Raji (cell line): ENCODE measurements around the gene ZDHHC11B.
"Not testable (repeated sequence)": the region's sequence is repeated elsewhere in the genome, so short reads cannot be mapped to it uniquely, and the experiment has no call there.

ENCODE experiments used
- POLR2A ChIP-seq: IDR thresholded peaks from 2 replicates; pipeline ENCODE4 v1.6.1; 2011; ENCODE audit warnings: low read depth, low read length, control low read depth; ENCODE audit not compliant: insufficient read depth

Gene ZDHHC11B

GRCh38 chr5:784428-785177 lies at the start of gene ZDHHC11B:
Gene ZDHHC11B (minus strand): TSS chr5:784729. CDS start chr5:766919, 17,810 bp downstream.
- not testable (repeated sequence) for TF ChIP-seq POLR2A

- no peak for TF ChIP-seq POLR2A
These were observed 37.0 kb upstream of the ZDHHC11B start for GRCh38 chr5:821504-821903.

DNA sequence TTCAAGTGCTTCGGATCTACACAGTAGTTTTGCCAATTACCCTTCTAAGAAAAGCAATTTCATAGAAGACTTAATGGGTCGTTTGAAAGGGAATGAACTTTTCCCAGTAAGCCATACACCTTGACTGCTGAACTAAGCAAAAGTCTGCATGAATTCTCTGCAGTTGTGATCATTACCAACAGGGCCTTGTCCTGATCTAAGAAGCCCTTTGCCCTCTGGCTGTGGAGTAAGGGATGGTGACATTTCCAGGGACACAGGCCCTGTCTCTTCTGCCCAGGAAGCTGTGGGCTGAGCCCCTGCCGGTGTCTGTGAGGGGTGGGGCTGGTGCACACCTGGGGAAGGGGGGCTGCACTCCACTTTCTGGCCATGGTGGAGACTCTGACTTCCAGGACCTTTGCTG lies 35.7 kb upstream of the ZDHHC11B start:
- TF ChIP-seq POLR2A: no peak

- TF ChIP-seq POLR2A: no peak
These were observed 34.5 kb upstream of the ZDHHC11B start for GRCh38 chr5:819078-819477.

- no peak for TF ChIP-seq POLR2A
These were observed 31.6 kb upstream of the ZDHHC11B start for GRCh38 chr5:816176-816575.

DNA sequence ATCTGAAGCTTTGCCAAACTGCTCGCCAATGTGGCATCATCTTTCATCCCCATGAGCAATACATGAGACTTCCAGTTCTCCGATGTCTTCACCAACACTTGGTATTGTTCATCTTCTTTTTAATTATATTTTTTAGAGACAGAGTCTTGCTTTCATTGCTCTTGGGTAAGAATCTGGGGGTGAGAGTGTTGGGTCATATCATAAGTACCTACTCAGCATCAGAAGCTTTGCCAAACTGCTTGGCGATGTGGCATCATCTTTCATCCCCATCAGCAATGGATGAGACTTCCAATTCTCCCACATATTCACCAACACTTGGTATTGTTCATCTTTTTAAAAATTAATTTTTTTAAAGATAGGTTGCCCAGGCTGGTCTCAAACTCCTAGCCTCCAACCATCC lies 30.9 kb upstream of the ZDHHC11B start:
- no peak for TF ChIP-seq POLR2A

DNA sequence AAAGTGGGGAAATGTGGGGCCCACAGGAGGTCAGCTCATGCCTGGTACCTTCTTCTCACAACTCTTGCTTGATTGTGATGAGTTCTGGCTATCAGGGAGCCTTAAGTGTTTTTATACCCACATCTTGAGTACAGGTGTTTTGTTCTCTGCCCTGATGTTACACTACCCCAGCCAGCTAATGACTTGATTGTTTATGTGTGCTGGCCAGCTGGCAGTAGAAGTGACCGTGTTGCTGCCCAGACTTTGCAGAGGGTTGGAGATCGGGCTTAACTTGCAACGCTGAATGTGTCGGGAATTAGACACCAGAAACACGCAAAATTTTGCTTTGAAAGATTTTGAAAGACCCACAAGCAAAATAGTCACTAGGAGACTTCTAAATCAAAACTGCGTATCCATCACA lies 16.9 kb upstream of the ZDHHC11B start:
- no peak for TF ChIP-seq POLR2A

DNA sequence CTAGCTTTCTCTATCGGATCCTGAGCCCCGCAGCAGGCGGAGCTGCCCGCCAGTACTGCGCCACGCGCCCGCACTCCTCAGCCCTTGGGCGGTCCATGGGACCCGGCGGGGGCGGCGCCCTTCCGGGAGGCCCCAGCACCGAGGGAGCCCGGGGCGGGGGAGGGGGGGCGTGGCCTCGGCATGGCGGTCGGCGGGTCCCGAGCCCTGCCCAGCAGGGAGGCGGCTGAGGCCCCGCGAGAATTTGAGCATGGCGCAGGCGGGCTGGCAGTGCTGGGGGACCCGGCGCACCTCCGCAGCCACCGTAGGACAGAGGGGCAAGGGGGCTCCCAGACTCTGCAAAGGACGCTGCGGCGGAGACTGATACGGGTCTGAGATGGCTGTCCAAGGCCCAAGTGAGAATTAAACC lies 6.8 kb downstream of the ZDHHC11B start:
- no peak for TF ChIP-seq POLR2A

DNA sequence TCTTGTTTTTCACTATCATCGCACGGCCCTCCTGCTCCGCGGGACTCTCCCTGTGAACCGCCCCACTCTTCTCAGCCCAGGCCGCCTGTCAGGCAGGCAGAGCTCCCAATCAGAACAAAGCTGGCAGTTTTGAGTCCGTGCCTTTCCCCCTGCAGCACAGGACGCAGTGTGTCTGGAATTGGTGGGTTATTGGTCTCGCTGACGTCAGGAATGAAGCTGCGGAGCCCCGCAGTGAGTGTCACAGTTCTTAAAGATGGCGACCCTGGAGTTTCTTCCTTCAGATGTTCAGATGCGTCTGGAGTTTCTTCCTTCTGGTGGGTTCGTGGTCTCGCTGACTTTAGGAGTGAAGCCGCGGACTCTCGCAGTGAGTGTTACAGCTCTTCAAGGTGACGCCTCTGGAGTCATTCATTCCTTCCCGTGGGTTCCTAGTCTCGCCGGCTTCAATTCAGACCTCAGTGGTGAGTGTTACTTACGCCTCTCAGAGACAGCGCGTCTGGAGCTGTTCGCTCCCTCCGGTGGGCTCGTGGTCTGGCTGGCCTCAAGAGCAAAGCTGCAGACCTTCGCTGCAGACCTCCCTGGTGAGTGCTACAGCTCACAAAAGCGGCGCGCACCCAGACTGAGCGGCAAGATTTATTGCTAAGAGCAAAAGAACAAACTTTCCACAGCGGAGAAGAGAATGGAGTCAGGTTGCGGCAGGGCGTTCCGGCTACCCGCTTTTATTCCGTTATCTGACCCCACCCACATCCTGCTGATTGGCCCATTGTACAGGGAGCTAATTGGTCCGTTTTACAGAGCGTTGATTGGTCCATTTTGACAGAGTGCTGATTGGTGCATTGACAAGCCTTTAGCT lies 7.4 kb downstream of the ZDHHC11B start:
- TF ChIP-seq POLR2A: no peak

DNA sequence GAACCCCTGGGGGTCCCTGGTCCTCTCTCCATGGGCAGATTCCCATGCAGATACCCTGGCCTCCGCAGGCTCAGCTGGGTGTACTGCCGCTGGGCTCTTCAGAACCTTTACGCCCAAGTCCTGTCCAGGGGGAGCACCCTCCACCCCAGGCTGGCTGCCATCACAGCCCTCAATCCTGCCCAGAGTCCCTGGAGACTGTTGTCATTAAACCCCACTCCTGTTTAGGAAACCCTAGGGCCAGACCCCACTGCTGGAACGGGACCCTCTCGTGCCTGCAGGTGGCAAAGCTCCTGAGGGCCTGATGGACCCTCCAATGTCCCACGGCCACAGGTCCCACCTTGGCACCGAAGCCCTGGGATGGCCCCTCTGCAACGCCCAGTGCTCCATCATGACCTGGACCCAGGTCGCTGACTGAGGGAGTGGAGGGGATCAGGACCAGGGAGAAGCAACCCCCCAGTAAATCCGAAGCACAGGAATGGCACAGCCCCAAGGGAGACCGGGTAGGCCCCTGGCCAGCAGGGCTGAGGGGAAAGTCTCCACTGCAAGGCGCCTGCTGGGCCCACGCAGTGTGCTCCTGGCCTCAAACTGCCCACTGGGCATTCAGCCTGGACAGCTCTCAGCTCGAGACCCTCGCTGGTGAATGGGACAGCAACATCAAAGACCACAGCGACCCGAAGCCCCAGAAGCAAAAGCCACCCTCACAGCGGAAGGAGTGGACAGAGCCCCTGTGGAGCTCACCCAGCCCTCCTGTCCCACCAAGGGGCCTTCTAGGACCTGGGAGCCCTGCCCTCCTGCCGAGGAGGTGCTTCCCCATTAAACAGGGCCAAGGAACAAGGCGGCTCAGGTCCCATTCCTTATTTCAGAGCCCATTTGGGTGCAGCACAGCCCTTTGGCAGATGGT lies 8.3 kb downstream of the ZDHHC11B start:
- no peak for TF ChIP-seq POLR2A

GRCh38 chr5:773517-774264 lies 10.8 kb downstream of the ZDHHC11B start:
- TF ChIP-seq POLR2A: no peak

GRCh38 chr5:766666-767431 lies 17.7 kb downstream of the ZDHHC11B start:
- TF ChIP-seq POLR2A: no peak

- no peak for TF ChIP-seq POLR2A
These were observed 18.4 kb downstream of the ZDHHC11B start for GRCh38 chr5:765948-766631.
